Cardiac muscle cell (in vitro differentiated cells and primary cell): ENCODE results near the gene UBE2I. TPM values are rescaled to one million over a fixed set of nuclear protein-coding genes. Genes with fewer than 3 reads are reported as not detected.
A peak's percentile ranks its signal among the peaks of the same experiment; 100 is the strongest.

Experiments used
- DNase-seq, 2 donors: peaks; one replicate each; pipeline versions ENCODE4 v3.0.0 to v3.0.0-alpha.2; 2010 to 2017; ENCODE audit warnings: low read depth in 1 of 2, low spot score in 1 of 2
- H3K27ac ChIP-seq: fragments of 200-600 bp; sonication (generic); 2 replicates; pipeline ENCODE4 v1.5.1; 2016
- H3K27me3 ChIP-seq: fragments of 200-600 bp; sonication (generic); 2 replicates; pipeline ENCODE4 v1.6.0; 2016; ENCODE audit warnings: control low read depth
- H3K36me3 ChIP-seq: fragments of 200-600 bp; sonication (generic); 2 replicates; pipeline ENCODE4 v1.5.1; 2016; ENCODE audit warnings: control low read depth
- H3K4me1 ChIP-seq: fragments of 200-600 bp; sonication (generic); 2 replicates; pipeline ENCODE4 v1.8.1; 2017; ENCODE audit warnings: low read depth, mild to moderate bottlenecking, mixed run types
- H3K4me3 ChIP-seq: fragments of 200-600 bp; sonication (generic); 2 replicates; pipeline ENCODE4 v1.5.1; 2016; ENCODE audit warnings: mild to moderate bottlenecking
- H3K9me3 ChIP-seq: fragments of 200-600 bp; sonication (generic); 2 replicates; pipeline ENCODE4 v1.5.1; 2017; ENCODE audit warnings: low read depth, mild to moderate bottlenecking, control low read depth
- polyA plus RNA-seq: library from polyadenylated mRNA; unstranded; fragments of >200 nt; fragmentation: Nextera tagmentation; extraction: Ambion mirVana; gene quantifications from 2 replicates; pipeline ENCODE4 v1.2.1, GENCODE V29; 2016
- total RNA-seq: library from RNA; depleted of rRNA; stranded (reverse); fragments of >200 nt; gene quantifications from 2 replicates; pipeline ENCODE4 v1.2.3, GENCODE V29; 2016
- TF ChIP-seq, protein P1 (sequence below): IDR thresholded peaks from 2 replicates; pipeline ENCODE4 v1.5.1; 2012; ENCODE audit warnings: low read depth, mild to moderate bottlenecking, low read length

The UBE2I gene
- total and polyA plus RNA-seq, 2 experiments from 2014 or later = 75.4 to 157 TPM

DNA sequence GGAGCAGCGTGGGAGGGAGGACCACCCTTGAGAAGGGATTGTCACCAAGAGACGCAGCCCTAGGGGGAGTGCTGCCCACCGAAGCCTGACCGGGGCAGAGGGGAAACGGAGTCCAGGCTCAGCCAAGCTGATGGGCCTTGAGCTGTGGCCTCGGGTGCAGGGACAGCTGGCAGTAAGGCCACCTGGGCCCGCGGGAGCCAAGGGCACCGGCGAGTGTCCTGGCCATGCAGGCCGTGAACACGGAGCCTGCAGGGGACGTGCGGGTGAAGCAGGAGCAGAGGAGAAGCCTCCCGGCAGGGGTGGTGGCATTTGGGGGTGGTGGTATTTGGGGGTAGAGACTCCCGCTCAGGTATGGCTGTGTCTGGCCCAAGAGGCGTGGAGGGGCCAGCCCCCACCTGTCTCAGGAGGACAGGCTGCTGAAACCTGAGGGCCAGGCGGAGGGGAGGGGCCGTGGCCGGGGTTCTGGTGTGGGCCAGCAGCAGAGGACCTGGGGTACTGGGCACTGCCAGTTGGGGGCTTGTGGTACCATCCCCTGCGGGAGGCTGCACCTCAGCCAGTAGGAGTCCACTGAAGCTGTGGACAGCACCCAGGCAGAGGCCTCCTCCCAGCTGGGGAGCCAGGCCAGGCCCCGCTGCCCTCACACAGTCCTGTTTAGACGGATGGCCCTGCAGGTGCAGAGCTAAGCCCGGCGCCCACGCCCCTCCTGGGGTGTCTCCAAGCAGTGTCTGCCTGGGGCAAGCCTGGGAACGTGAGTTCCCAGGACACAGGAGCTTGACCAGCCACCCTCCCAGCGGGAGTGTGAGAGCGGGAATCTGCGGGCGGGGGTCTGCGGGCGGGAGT is 46.8 kb downstream of the UBE2I start:
- Histone ChIP-seq H3K9me3 (no peaks in the 10 kb centered on the region), H3K4me1 (peaks cover 6% of the 10 kb centered on the region), H3K27ac (no peak overlapping the region), H3K27me3 (no peaks in the 10 kb centered on the region), H3K36me3 (no peaks in the 10 kb centered on the region), H3K4me3 (no peak overlapping the region)
- TF ChIP-seq, protein P1, sequence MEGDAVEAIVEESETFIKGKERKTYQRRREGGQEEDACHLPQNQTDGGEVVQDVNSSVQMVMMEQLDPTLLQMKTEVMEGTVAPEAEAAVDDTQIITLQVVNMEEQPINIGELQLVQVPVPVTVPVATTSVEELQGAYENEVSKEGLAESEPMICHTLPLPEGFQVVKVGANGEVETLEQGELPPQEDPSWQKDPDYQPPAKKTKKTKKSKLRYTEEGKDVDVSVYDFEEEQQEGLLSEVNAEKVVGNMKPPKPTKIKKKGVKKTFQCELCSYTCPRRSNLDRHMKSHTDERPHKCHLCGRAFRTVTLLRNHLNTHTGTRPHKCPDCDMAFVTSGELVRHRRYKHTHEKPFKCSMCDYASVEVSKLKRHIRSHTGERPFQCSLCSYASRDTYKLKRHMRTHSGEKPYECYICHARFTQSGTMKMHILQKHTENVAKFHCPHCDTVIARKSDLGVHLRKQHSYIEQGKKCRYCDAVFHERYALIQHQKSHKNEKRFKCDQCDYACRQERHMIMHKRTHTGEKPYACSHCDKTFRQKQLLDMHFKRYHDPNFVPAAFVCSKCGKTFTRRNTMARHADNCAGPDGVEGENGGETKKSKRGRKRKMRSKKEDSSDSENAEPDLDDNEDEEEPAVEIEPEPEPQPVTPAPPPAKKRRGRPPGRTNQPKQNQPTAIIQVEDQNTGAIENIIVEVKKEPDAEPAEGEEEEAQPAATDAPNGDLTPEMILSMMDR = no peak
- DNase-seq = no peak

DNA sequence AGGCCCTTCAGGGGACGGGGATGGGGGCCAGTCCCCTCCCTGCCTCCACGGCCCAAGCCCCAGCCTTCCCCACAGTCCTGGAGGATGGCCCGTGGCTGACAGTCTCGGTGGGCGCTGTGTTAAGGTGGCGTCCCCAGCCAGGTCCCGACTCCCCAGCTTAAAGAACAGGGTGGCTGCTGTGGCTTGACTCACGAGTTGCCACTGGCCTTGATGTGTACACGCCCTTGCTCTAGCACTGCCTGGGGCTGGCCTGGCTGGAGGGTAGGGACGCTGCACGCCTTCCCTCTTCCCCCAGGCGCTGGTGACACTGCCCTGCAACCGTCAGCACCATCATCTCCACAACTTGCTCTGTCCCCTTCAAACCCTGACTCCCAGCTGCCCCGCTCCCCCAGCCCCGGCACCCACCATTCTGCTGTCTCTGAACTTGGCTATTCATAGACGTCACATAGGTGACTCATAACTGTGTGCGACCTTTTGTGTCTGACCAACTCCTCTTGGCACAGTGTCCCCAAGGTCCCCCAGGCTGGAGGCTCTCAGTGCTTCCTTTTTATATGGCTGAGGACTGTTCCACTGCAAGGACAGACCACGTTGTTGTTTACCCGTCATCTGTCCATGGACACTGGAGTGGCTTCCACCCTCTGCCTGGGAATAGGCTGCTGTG is 48.6 kb downstream of the UBE2I start:
- Histone ChIP-seq H3K27ac (no peak overlapping the region), H3K9me3 (no peaks in the 10 kb centered on the region), H3K36me3 (peaks cover 7% of the 10 kb centered on the region), H3K4me1 (no peaks in the 10 kb centered on the region), H3K27me3 (no peaks in the 10 kb centered on the region), H3K4me3 (no peak overlapping the region)
- TF ChIP-seq, protein P1 = no peak
- DNase-seq = no peak

DNA sequence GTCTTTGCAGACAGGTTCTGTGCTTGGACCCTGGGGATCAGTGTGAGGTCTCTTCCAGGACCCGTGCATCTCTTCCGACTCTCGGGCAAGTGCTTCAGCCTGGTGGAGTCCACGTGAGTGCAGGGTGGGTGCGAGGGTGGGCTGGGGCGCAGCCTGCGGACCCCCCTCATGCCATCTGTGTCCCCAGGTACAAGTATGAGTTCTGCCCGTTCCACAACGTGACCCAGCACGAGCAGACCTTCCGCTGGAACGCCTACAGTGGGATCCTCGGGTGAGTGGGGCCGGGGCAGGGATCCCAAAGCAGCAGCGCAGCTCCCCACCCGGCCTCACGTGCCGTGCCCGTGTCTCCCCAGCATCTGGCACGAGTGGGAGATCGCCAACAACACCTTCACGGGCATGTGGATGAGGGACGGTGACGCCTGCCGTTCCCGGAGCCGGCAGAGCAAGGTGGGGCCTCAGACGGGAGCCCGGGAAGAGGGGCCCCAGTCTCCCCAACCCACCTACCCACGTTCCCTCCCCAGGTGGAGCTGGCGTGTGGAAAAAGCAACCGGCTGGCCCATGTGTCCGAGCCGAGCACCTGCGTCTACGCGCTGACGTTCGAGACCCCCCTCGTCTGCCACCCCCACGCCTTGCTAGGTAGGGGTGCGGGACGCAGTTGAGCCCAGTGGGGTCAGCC is 52.4 kb downstream of the UBE2I start:
- DNase-seq = no peak
- Histone ChIP-seq H3K36me3 (peaks cover 25% of the 10 kb centered on the region), H3K4me1 (no peaks in the 10 kb centered on the region), H3K4me3 (no peak overlapping the region), H3K27ac (no peak overlapping the region), H3K9me3 (no peaks in the 10 kb centered on the region), H3K27me3 (no peaks in the 10 kb centered on the region)
- TF ChIP-seq, protein P1 = no peak

DNA sequence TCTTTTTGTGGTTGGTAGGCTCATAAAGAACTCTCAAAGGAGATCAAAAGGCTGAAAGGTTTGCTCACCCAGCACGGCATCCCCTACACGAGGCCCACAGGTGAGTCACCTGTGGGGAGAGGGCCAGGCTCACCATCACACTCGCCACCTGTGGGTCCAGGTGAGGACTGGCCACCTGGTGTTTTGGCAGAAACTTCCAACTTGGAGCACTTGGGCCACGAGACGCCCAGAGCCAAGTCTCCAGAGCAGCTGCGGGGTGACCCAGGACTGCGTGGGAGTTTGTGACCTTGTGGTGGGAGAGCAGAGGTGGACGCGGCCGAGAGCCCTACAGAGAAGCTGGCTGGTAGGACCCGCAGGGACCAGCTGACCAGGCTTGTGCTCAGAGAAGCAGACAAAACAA is 53.4 kb downstream of the UBE2I start:
- Histone ChIP-seq H3K4me1 (no peaks in the 10 kb centered on the region), H3K9me3 (no peaks in the 10 kb centered on the region), H3K27me3 (no peaks in the 10 kb centered on the region), H3K27ac (no peak overlapping the region), H3K4me3 (no peak overlapping the region), H3K36me3 (peaks cover 25% of the 10 kb centered on the region)
- TF ChIP-seq, protein P1 = no peak
- DNase-seq = no peak

DNA sequence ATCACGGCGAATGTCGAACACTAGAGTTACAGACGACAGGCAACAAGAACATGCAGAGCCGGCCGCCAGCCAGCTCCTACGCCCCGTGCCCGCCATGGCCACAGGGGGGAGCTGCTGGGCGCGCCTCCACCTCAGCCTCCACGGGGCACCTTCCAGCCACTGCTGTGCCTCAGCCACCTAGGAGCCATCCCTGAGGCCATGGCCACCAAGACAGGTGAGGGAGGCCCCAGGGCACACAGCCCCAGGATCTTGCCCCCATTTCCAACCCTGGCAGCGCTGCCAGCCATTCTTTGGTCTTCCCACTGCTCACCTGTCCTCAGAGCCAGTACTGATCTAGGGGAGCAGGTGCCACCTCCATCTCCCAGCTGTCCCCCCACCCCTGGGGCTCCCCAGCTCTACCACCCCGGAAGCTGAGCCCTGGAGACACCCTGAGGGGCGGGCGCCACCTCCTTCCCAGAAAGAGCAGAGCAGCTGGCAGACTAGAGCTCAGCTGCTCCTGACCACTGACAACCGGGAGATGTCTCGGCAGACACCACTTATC is 54.1 kb downstream of the UBE2I start:
- Histone ChIP-seq H3K4me1 (no peaks in the 10 kb centered on the region), H3K9me3 (no peaks in the 10 kb centered on the region), H3K36me3 (peaks cover 25% of the 10 kb centered on the region), H3K27ac (no peak overlapping the region), H3K4me3 (no peak overlapping the region), H3K27me3 (no peaks in the 10 kb centered on the region)
- peak; percentile 41 to 72 for DNase-seq
- TF ChIP-seq, protein P1 = peak; percentile 71
